HUDEP-2 (cell line): ENCODE measurements around the gene MUL1.

ENCODE experiments used
- DNase-seq, 76 experiments: peaks; one replicate each; lab custom pipeline; 2025; ENCODE audit not compliant: unreplicated experiment in 76 of 76; lab: John Stamatoyannopoulos, UW

Gene MUL1

GRCh38 chr1:20507564-20508410, at the start of gene MUL1:
Gene MUL1, minus strand, starts transcription at chr1:20508151. Its CDS starts 127 bp downstream, at chr1:20508024.
- peak in 74 of 76 experiments; percentile 35 to 95 (median 84) for DNase-seq

DNA sequence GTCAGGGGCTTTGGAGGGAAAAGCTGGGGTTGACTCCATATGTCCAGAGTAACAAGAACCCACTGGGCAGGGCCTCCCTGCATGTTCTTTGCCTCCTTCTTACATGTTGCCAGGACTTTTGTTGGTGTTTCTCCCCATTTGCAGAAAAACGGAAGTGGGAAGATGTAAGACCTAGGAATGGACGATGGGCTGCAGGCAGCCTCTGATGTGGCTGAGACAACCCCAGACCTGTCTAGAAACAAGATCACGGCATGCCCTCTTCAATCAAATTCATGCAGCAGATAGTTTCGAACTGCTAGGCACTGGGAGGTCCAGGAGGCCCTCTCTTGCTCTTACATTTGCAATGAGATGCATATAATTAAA, 47.8 kb upstream of the MUL1 start:
- no peak for DNase-seq

- DNase-seq = no peak
These were observed 47.2 kb upstream of the MUL1 start for GRCh38 chr1:20555025-20555757.

GRCh38 chr1:20552728-20553445, 44.9 kb upstream of the MUL1 start:
- no peak for DNase-seq

DNA sequence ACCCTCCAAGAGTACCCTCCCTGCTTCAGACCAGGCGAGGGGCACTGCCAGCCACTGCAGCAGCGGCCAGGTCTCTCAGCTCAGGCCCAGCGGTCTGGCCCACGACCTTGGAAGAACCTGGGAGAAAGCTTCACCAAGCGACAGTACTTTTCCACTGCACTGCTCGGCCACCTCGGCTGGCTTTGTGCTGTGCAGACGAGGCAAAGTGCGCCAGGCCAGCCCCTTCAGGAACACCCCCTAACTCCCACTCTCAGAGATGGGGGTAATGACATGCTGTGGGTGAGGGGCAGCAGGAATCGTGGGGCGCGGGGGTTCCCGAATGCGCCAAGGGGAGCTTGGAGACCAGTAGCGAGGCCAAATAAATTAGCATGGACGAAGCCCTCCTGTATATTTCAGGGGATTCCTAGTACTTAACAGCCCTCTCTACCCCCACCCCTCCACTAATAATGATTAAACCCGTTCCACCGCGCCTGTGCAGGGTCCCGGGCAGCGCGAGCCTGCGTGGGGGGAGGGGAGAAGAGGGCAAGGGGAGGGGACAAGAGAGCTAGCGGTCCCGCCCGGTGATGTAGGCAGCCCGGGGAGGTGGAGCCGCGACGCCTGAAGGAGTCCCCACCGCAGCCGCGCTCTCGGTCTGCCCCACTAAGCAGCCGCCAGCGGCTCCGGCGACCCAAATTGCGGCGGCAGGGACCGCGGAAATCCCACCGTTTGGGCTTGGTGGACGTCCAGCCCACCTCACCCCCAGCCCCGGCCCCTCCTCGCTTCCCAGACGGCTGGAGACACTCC, 44.2 kb upstream of the MUL1 start, which contains the start of gene FAM43B:
Gene FAM43B, plus strand, starts transcription at position 629 of the 783 bp plus-strand sequence. CDS start 401 bp downstream, outside the sequence.
- peak in 15 of 76 experiments; percentile 4 to 55 (median 27) for DNase-seq

- no peak for DNase-seq
These were observed 43.2 kb upstream of the MUL1 start for GRCh38 chr1:20551161-20551560.

- DNase-seq = no peak
These were observed 38.7 kb upstream of the MUL1 start for GRCh38 chr1:20546637-20547036.

DNA sequence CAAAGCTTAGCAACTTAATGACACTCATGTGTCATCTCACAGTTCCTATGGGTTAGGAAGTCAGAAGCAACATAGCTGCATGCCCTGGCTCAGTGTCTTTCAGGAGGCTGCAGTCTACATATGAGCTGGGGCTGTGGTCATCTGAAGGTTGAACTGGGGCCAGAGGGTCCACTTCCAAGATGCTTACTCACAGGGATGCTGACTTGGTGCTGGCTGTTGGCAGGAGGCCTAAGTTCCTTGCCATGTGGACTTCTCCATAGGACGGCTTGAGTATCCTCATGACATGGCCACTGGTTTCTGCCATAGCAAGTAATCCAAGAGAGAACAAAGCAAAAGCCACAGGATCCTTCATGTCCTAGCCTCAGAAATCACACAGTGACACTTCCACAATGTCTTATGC, 32.3 kb upstream of the MUL1 start:
- no peak for DNase-seq

DNA sequence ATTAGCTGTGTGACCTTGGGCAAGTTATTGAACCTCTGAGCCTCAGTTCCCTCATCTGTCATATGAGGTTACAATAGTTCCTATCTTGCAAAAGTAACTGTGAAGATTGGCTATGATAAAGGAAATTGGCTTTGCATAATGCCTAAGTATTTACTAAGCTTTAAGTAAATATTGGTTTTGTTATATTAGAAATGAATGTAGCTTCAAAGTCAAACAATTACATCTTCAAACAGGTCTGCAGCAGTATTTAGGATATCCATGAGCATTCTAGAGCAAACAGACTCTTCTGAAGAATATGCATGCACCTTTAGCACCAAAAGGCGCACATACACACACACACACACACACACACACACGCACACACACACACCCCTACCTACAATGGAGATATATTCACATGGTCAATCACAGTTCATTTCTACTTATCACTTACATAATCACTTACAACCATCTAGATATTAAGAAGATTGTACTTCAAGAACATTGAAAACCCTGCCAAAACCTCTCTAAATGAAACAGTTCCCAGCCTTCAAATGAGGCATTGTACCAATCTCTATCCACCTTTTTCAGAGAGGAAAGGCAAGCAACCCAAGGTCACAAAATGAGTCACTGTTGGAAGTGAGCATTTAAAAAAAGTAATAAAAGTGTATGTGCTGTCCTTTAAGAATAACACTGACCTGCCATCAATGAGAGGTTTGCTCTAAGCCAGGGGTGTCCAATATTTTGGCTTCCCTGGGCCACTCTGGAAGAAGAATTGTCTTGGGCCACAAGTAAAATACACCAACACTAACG, 31.0 kb upstream of the MUL1 start:
- DNase-seq = no peak

GRCh38 chr1:20538227-20538626, 30.3 kb upstream of the MUL1 start:
- DNase-seq = no peak

- DNase-seq = no peak
These were observed 26.9 kb upstream of the MUL1 start for GRCh38 chr1:20534659-20535417.

DNA sequence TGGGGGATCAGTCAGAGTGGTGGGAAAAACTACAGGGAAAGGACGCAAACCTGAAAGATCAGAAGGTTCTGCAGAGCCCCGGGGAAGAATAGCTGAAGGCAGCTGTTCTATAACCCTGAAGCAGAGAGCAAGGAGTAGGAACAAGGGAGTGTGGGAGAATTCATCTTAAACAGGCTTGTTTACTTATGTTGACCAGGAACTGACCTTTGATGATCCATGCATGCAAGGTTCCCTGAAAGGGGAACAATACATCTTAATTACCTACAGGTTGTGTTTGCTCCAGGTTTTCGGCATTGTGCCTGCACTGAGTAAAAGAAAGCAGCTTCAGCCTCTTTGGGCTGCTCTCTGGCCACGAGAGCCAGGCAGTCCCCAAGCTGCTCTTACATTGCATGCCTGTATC, 25.7 kb upstream of the MUL1 start:
- DNase-seq = no peak

- DNase-seq = no peak
These were observed 22.9 kb upstream of the MUL1 start for GRCh38 chr1:20530901-20531300.

GRCh38 chr1:20530306-20530705, 22.4 kb upstream of the MUL1 start:
- DNase-seq = peak in 32 of 76 experiments; percentile 2 to 48 (median 17)

- DNase-seq = no peak
These were observed 20.3 kb upstream of the MUL1 start for GRCh38 chr1:20528221-20528620.

DNA sequence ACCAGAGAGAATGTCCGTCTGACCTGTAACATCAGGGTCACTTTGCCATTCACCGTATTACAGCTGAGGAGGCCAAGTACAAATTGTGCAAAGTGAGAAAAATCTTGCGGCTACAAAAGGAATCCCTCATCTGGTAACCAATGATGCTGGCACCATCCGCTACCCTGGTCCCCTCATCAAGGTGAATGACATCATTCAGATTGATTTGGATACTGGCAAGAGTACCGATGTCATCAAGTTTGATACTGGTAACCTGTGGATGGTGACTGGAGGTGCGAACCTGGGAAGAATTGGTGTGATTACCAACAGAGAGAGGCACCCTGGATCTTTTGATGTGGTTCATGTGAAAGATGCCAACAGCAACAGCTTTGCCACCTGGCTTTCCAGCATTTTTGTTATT, 18.3 kb upstream of the MUL1 start:
- DNase-seq = no peak

DNA sequence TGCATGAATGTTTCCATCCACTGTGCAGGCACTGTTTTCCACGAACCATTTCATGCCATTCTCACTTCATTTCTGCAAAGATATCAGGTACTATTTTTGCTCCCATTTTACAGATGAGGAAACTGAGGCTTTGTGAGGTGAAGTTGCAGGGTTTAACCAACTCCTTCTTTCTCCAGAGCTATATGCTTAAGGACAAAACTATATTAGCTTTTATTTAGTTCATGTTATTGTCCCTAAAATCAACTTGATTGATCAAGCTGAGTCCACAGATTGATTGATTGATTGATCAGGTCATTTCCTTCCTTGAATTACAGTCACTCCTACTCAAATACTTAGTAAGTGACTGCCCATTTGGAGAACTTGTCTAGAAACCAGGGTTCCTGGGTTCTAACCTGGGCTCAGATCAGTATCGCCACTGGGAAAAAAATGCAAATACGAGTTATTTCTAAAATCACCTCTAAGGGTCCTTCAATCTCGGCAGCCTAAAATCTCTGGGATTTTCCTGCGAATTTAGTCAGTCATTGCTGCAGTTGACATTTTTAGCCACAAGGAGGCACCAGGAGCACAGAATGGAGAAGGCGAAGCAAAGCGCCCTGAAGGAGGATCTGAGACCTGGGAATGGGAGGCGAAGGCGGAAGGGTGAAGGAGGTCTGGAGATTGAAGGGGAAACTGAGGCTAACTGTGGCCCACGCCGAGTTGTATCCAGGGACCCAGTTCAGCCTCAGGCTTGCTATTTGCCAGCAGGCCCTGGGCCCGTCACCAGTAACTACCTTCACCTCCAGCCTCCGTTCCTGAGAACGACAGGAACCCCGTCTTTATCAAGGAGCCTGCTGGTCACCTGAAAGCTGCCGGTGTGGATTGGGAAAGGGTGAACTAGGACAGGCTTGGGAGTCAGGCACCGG, 14.3 kb upstream of the MUL1 start:
- peak in 66 of 76 experiments; percentile 5 to 79 (median 50) for DNase-seq
